CD1c-positive myeloid dendritic cell (primary cell): Measurements from ENCODE around the gene L3MBTL4.
A peak's percentile ranks its signal among the peaks of the same experiment; 100 is the strongest.

Experiments
- DNase-seq: peaks from one replicate; pipeline ENCODE4 v3.0.0-alpha.2; 2016; ENCODE audit errors: extremely low spot score

Gene L3MBTL4

GRCh38 chr18:5993938-5994337 lies 420.8 kb downstream of the L3MBTL4 start:
- DNase-seq = no peak

GRCh38 chr18:5992381-5992780 lies 422.3 kb downstream of the L3MBTL4 start:
- no peak for DNase-seq

- no peak for DNase-seq
Measured at GRCh38 chr18:5987249-5987648, 427.5 kb downstream of the L3MBTL4 start.

GRCh38 chr18:5986257-5986931 lies 428.3 kb downstream of the L3MBTL4 start:
- no peak for DNase-seq

GRCh38 chr18:5984245-5984644 lies 430.5 kb downstream of the L3MBTL4 start:
- no peak for DNase-seq

GRCh38 chr18:5983488-5983887 lies 431.2 kb downstream of the L3MBTL4 start:
- no peak for DNase-seq

GRCh38 chr18:5982332-5982731 lies 432.4 kb downstream of the L3MBTL4 start:
- DNase-seq = no peak

- DNase-seq = no peak
Measured at GRCh38 chr18:5980721-5981120, 434.0 kb downstream of the L3MBTL4 start.

GRCh38 chr18:5979971-5980457 lies 434.7 kb downstream of the L3MBTL4 start:
- no peak for DNase-seq

- no peak for DNase-seq
Measured at GRCh38 chr18:5979176-5979888, 435.4 kb downstream of the L3MBTL4 start.

GRCh38 chr18:5977022-5977421 lies 437.7 kb downstream of the L3MBTL4 start:
- no peak for DNase-seq

GRCh38 chr18:5975111-5976002 lies 439.4 kb downstream of the L3MBTL4 start:
- DNase-seq = peak; percentile 13

- no peak for DNase-seq
Measured at GRCh38 chr18:5974696-5975095, 440.0 kb downstream of the L3MBTL4 start.

- peak; percentile 9 for DNase-seq
Measured at GRCh38 chr18:5973099-5973498, 441.6 kb downstream of the L3MBTL4 start.

- DNase-seq = no peak
Measured at GRCh38 chr18:5972298-5972697, 442.4 kb downstream of the L3MBTL4 start.

- no peak for DNase-seq
Measured at GRCh38 chr18:5969989-5970403, 444.7 kb downstream of the L3MBTL4 start.

GRCh38 chr18:5969355-5969988 lies 445.2 kb downstream of the L3MBTL4 start:
- no peak for DNase-seq

- DNase-seq = no peak
Measured at GRCh38 chr18:5967666-5968065, 447.0 kb downstream of the L3MBTL4 start.

- DNase-seq = no peak
Measured at GRCh38 chr18:5967007-5967406, 447.7 kb downstream of the L3MBTL4 start.

- DNase-seq = no peak
Measured at GRCh38 chr18:5966514-5966913, 448.2 kb downstream of the L3MBTL4 start.

- no peak for DNase-seq
Measured at GRCh38 chr18:5964996-5965395, 449.7 kb downstream of the L3MBTL4 start.

GRCh38 chr18:5964596-5964995 lies 450.1 kb downstream of the L3MBTL4 start:
- no peak for DNase-seq
